Gastroesophageal sphincter (tissue), 3 donors: ENCODE results near the gene KRT9.

Experiments used
- CTCF ChIP-seq, 4 experiments: fragments of 200-600 bp in 2 of 4; fragments of 450-650 bp in 2 of 4; sonication (generic) in 1 of 4; IDR thresholded peaks; one replicate each; pipeline ENCODE4 v1.5.1; 2017 to 2019; ENCODE audit warnings: antibody characterized with exemption in 4 of 4, mild to moderate bottlenecking in 2 of 4, moderate library complexity in 2 of 4
- EP300 ChIP-seq: sonication (generic); formaldehyde crosslinking; IDR thresholded peaks from one replicate; pipeline ENCODE4 v1.6.1; 2017; ENCODE audit warnings: antibody characterized with exemption, mild to moderate bottlenecking
- POLR2A ChIP-seq, 2 donors: fragments of 450-650 bp; IDR thresholded peaks; one replicate each; pipeline ENCODE4 v1.6.1; 2017; ENCODE audit warnings: antibody characterized with exemption in 2 of 2, mild to moderate bottlenecking in 2 of 2, moderate library complexity in 1 of 2

DNA sequence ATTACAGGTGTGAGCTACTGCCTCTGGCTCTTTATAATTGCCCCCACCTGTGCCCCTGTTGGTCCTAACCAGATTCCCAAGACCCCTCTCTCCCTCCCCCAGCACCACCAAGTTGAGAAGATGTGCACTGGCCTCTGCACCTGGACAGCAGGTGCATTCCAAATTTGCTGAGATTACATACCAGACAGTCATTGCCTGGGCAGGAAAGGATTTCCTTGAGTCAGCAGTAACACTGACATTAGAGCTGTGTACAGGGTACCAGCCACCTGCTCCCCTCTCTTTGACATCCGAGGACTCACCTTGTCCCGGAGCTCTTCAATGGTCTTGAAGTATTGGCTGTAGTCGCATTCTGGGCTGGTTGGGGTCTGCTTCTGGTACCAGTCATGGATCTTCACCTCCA is 53.8 kb downstream of the KRT9 start:
- TF ChIP-seq CTCF (IDR thresholded peaks at IDR 0.05) (no peak), POLR2A (IDR thresholded peaks at IDR 0.05) (no peak), EP300 (no peak)
